IMR-90 (cell line): ENCODE data around the gene VCL.

Experiments used
- CEBPB ChIP-seq: IDR thresholded peaks from 2 replicates; pipeline ENCODE4 v1.6.1; 2012; ENCODE audit warnings: low read depth, low read length, improper control_type of control experiment
- CHD1 ChIP-seq: IDR thresholded peaks from 2 replicates; pipeline ENCODE4 v1.6.1; 2012; ENCODE audit warnings: low read depth, low read length, improper control_type of control experiment
- CTCF ChIP-seq: conservative IDR thresholded peaks from 2 replicates; pipeline ENCODE4 v1.5.1; 2012; ENCODE audit warnings: mild to moderate bottlenecking, low read depth, low read length, improper control_type of control experiment
- ELK1 ChIP-seq: fragments of 150-350 bp; IDR thresholded peaks from 2 replicates; pipeline ENCODE4 v1.6.1; 2016; ENCODE audit warnings: low read depth, mild to moderate bottlenecking, low read length, moderate library complexity, borderline replicate concordance
- FOS ChIP-seq: fragments of 150-350 bp; IDR thresholded peaks from 2 replicates; pipeline ENCODE4 v1.6.1; 2016; ENCODE audit warnings: low read depth, low read length
- MAFK ChIP-seq: IDR thresholded peaks from 2 replicates; pipeline ENCODE4 v1.6.1; 2012; ENCODE audit warnings: low read depth, low read length, improper control_type of control experiment
- MAZ ChIP-seq: IDR thresholded peaks from 2 replicates; pipeline ENCODE4 v1.6.1; 2012; ENCODE audit warnings: low read depth, mild to moderate bottlenecking, low read length, improper control_type of control experiment, moderate library complexity, borderline replicate concordance
- POLR2A ChIP-seq: IDR thresholded peaks from 2 replicates; pipeline ENCODE4 v1.6.1; 2012; ENCODE audit warnings: mild to moderate bottlenecking, low read depth, low read length
- RFX5 ChIP-seq: IDR thresholded peaks from 2 replicates; pipeline ENCODE4 v1.8.0; 2012; ENCODE audit warnings: low read depth, mild to moderate bottlenecking, low read length, moderate library complexity
- SMC3 ChIP-seq: fragments of 150-350 bp; IDR thresholded peaks from 2 replicates; pipeline ENCODE4 v1.6.1; 2016; ENCODE audit warnings: low read depth, mild to moderate bottlenecking, antibody characterized with exemption, low read length, moderate library complexity

DNA sequence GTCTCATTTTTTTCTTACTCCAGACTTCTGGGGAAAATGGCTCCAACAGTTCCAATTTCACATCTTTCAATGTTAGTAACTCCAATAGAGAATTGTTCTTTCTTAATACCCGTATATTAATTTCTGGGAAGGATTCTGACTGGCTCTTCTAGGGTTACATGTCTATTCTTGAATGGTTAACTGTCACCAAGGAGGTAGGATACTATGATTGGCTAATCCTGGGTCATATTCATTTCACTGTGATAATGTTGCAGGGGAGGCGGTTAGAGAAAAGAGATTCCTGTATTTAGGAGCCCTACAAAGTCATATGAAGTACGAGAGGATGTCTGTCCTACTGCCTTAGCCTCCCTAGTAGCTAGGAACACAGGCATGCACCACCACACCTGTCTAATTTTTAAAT, 16.1 kb upstream of the VCL start:
- TF ChIP-seq RFX5 = no peak
- TF ChIP-seq CTCF = no peak
- no peak for TF ChIP-seq SMC3
- TF ChIP-seq ELK1 = no peak
- TF ChIP-seq POLR2A = no peak
- no peak for TF ChIP-seq CEBPB
- no peak for TF ChIP-seq MAZ
- no peak for TF ChIP-seq MAFK
- TF ChIP-seq FOS = no peak
- TF ChIP-seq CHD1 = no peak
